ENCODE measurements around the gene MACROD1. TPM values are rescaled to one million over a fixed set of nuclear protein-coding genes. Genes with fewer than 3 reads are reported as not detected.

Gene MACROD1
- polyA plus RNA-seq, 1 donor (not counting 4 experiments of a cell fraction or from before 2014, with no cell fraction given) = 4.6 TPM

- DNase-seq (ENCODE audit: low read depth, low spot score) = no peak
- Histone ChIP-seq H3K27me3 (ENCODE audit: control insufficient read depth, extremely low read depth, insufficient read depth, low read length) (no peaks in the 10 kb centered on the region), H4K20me1 (ENCODE audit: control insufficient read depth, extremely low read depth, insufficient read depth, low read length) (peaks cover 4% of the 10 kb centered on the region), H3K4me2 (ENCODE audit: control insufficient read depth, extremely low read depth, insufficient read depth, low read depth, low read length) (no peak overlapping the region), H2AFZ (ENCODE audit: control insufficient read depth, low read length) (no peak overlapping the region), H3K9me1 (ENCODE audit: control insufficient read depth, extremely low read depth, insufficient read depth, low read length) (no peaks in the 10 kb centered on the region), H3K79me2 (ENCODE audit: control insufficient read depth, insufficient read depth, low read length) (peaks cover 29% of the 10 kb centered on the region), H3K36me3 (ENCODE audit: control insufficient read depth in 2 of 2, extremely low read depth in 1 of 2, insufficient read depth in 2 of 2, low read length in 2 of 2) (peaks cover 44 to 79% of the 10 kb centered on the region in 2 experiments), H3K9me3 (ENCODE audit: control insufficient read depth, low read depth, low read length) (no peaks in the 10 kb centered on the region), H3K4me1 (ENCODE audit: control insufficient read depth, extremely low read depth, insufficient read depth, low read length) (no peaks in the 10 kb centered on the region), H3K4me3 (ENCODE audit: control insufficient read depth in 2 of 3, extremely low read depth in 1 of 3, insufficient read depth in 2 of 3, low read depth in 1 of 3, low read length in 3 of 3) (no peak overlapping the region), H3K27ac (ENCODE audit: control insufficient read depth, insufficient read depth, low read length) (no peak overlapping the region), H3K9ac (ENCODE audit: control insufficient read depth, extremely low read depth, insufficient read depth, low read length) (no peak overlapping the region)
- FAIRE-seq = no peak
- TF ChIP-seq CTCF (optimal IDR thresholded peaks at IDR 0.05 in 1 of 3, IDR thresholded peaks at IDR 0.05 in 1 of 3, conservative IDR thresholded peaks at IDR 0.05 in 1 of 3; ENCODE audit: extremely low read depth in 1 of 3, insufficient read depth in 2 of 3, low read length in 3 of 3) (no peak), EZH2 (IDR thresholded peaks at IDR 0.05; ENCODE audit: low read length) (no peak)
- dilution Hi-C loops (cut with MboI; ENCODE audit: extremely low pct_ligation_motif_present, low sequenced_read_pairs) = no loop called here
These were observed 30.7 kb upstream of the MACROD1 start for GRCh38 chr11:64196626-64197025.

DNA sequence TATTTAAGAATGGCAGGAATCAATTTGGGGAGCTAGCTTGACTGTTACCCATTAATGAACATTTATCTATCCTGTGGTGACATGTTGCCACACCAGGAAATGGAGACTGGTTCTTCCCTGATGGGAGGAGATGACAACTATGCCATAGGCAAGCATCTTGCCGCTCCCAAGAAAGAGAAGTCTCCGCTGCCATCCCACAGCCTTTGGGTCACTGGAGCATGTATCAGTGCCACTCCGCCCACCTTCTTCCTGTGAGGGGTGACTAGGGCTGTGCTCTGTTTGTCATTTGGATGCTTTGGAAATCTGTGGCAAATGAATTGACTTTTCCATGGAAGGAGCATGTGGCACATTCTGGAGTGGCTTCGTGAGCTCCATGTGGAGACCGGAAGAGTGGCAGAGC, 26.5 kb upstream of the MACROD1 start:
- Histone ChIP-seq H3K4me2 (ENCODE audit: control insufficient read depth, extremely low read depth, insufficient read depth, low read depth, low read length) (no peak overlapping the region), H3K36me3 (ENCODE audit: control insufficient read depth in 2 of 2, extremely low read depth in 1 of 2, insufficient read depth in 2 of 2, low read length in 2 of 2) (peaks cover 35 to 55% of the 10 kb centered on the region in 2 experiments), H3K79me2 (ENCODE audit: control insufficient read depth, insufficient read depth, low read length) (peaks cover 44% of the 10 kb centered on the region), H3K27ac (ENCODE audit: control insufficient read depth, insufficient read depth, low read length) (no peak overlapping the region), H2AFZ (ENCODE audit: control insufficient read depth, low read length) (no peak overlapping the region), H3K9ac (ENCODE audit: control insufficient read depth, extremely low read depth, insufficient read depth, low read length) (no peak overlapping the region), H3K27me3 (ENCODE audit: control insufficient read depth, extremely low read depth, insufficient read depth, low read length) (no peaks in the 10 kb centered on the region), H3K4me1 (ENCODE audit: control insufficient read depth, extremely low read depth, insufficient read depth, low read length) (no peaks in the 10 kb centered on the region), H4K20me1 (ENCODE audit: control insufficient read depth, extremely low read depth, insufficient read depth, low read length) (peaks cover 11% of the 10 kb centered on the region), H3K9me1 (ENCODE audit: control insufficient read depth, extremely low read depth, insufficient read depth, low read length) (no peaks in the 10 kb centered on the region), H3K9me3 (ENCODE audit: control insufficient read depth, low read depth, low read length) (no peaks in the 10 kb centered on the region), H3K4me3 (ENCODE audit: control insufficient read depth in 2 of 3, extremely low read depth in 1 of 3, insufficient read depth in 2 of 3, low read depth in 1 of 3, low read length in 3 of 3) (no peak overlapping the region)
- FAIRE-seq (no peak), DNase-seq (ENCODE audit: low read depth, low spot score) (no peak)
- dilution Hi-C loops (cut with MboI; ENCODE audit: extremely low pct_ligation_motif_present, low sequenced_read_pairs) = no loop called here
- TF ChIP-seq CTCF (optimal IDR thresholded peaks at IDR 0.05 in 1 of 3, IDR thresholded peaks at IDR 0.05 in 1 of 3, conservative IDR thresholded peaks at IDR 0.05 in 1 of 3; ENCODE audit: extremely low read depth in 1 of 3, insufficient read depth in 2 of 3, low read length in 3 of 3) = no peak
- TF ChIP-seq EZH2 (IDR thresholded peaks at IDR 0.05; ENCODE audit: low read length) = no peak

Measured in keratinocyte (primary cell).